ENCODE measurements around the gene C1QTNF7.

The C1QTNF7 gene

GRCh38 chr4:15458616-15459015, 30.8 kb downstream of the C1QTNF7 start:
- no peak for DNase-seq

- no peak for DNase-seq
These were observed 31.9 kb downstream of the C1QTNF7 start for GRCh38 chr4:15459706-15460105.

GRCh38 chr4:15466596-15466995, 38.8 kb downstream of the C1QTNF7 start:
- no peak for DNase-seq

- DNase-seq, result no peak
These were observed 41.7 kb downstream of the C1QTNF7 start, which contains the start of gene CC2D2A for GRCh38 chr4:15469402-15470127. TSS of gene CC2D2A (plus strand) at chr4:15469882. CDS start at chr4:15475933, 6,051 bp downstream.

- DNase-seq, result no peak
These were observed 42.3 kb downstream of the C1QTNF7 start for GRCh38 chr4:15470128-15470475.

GRCh38 chr4:15476396-15476795, 48.6 kb downstream of the C1QTNF7 start:
- no peak for DNase-seq

- DNase-seq, result no peak
These were observed 50.9 kb downstream of the C1QTNF7 start for GRCh38 chr4:15478724-15479088.

- no peak for DNase-seq
These were observed 51.5 kb downstream of the C1QTNF7 start for GRCh38 chr4:15479089-15479912.

GRCh38 chr4:15479913-15480185, 52.0 kb downstream of the C1QTNF7 start:
- DNase-seq, result no peak

GRCh38 chr4:15481961-15482745, 54.3 kb downstream of the C1QTNF7 start:
- DNase-seq, result no peak

GRCh38 chr4:15482842-15483241, 55.0 kb downstream of the C1QTNF7 start:
- DNase-seq, result no peak

- DNase-seq, result no peak
These were observed 60.3 kb downstream of the C1QTNF7 start for GRCh38 chr4:15488136-15488535.

GRCh38 chr4:15488658-15489470, 61.0 kb downstream of the C1QTNF7 start:
- no peak for DNase-seq

- DNase-seq, result no peak
These were observed 61.7 kb downstream of the C1QTNF7 start for GRCh38 chr4:15489551-15489950.

GRCh38 chr4:15493411-15493810, 65.6 kb downstream of the C1QTNF7 start:
- no peak for DNase-seq

GRCh38 chr4:15495621-15496020, 67.8 kb downstream of the C1QTNF7 start:
- no peak for DNase-seq

Measured in effector CD8-positive, alpha-beta T cell (primary cell).